HFF-Myc (cell line): ENCODE measurements around the gene MALRD1.

Source experiments
- DNase-seq: peaks from one replicate; pipeline ENCODE4 v3.0.0-alpha.2; 2011; ENCODE audit warnings: low read depth; ENCODE audit errors: extremely low read depth
- H3K4me3 ChIP-seq: replicated peaks from 2 replicates; pipeline ENCODE4 v1.5.1; 2011; ENCODE audit warnings: low read depth, mild to moderate bottlenecking, control low read depth, low read length
- TF ChIP-seq, protein P1 (sequence below): IDR thresholded peaks from 2 replicates; pipeline ENCODE4 v1.5.1; 2012; ENCODE audit warnings: mild to moderate bottlenecking, low read depth, low read length, control low read depth; ENCODE audit errors: missing control alignments

MALRD1 gene

DNA sequence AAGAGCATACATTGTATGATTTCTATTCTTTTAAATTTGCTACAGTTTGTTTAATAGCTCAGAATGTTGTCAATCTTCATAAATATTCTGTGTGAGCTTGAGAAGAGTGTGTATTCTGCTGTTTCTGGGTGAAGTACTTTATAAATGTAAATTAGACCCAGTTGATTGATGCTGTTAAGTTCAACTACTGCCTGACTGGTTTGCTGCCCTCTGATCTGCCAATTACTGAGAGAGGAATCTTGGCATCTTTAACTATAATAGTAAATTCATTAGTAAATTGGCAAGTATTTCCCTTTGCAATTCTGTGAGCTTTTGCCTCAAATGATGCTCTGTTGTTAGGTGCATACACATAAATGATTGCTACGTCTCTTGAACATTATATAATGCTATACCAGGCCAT lies 512.6 kb downstream of the MALRD1 start:
- DNase-seq, result no peak

DNA sequence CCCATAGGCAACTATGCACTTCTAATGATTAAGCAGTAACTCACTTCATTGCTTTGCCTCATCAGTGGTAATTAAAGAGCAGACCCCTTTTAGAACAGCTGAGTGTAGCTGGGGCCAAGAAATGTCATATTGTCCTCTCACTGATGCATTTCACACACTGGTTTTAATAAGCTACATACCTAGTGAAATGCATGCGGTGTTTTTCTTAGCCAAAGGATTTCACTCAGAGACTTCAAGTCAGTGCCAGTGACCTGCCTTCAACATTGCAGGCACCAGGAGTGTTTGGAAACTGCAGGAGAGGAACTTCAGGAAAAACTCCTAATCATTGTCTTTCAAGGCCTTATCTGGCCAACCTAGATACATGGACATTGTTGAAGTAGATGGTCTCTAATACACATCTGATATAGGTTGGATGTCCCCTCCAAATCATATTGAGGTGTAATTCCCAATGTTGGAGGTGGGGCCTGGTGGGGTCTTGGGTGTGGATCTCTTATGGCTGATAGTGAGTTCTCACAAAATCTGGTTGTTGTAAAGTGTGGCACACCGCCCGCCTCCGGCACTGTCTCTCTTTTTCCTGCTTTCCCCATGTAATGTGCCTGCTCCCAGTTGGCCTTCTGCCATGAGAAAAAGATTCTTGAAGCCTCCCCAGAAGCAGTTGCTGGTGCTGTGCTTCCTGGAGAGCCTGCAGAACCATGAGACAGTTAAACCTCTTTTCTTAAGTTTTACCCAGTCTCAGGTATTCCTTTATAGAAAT lies 515.0 kb downstream of the MALRD1 start:
- H3K4me3 ChIP-seq, result no peak overlapping the region
- DNase-seq, result no peak
- TF ChIP-seq, protein P1, sequence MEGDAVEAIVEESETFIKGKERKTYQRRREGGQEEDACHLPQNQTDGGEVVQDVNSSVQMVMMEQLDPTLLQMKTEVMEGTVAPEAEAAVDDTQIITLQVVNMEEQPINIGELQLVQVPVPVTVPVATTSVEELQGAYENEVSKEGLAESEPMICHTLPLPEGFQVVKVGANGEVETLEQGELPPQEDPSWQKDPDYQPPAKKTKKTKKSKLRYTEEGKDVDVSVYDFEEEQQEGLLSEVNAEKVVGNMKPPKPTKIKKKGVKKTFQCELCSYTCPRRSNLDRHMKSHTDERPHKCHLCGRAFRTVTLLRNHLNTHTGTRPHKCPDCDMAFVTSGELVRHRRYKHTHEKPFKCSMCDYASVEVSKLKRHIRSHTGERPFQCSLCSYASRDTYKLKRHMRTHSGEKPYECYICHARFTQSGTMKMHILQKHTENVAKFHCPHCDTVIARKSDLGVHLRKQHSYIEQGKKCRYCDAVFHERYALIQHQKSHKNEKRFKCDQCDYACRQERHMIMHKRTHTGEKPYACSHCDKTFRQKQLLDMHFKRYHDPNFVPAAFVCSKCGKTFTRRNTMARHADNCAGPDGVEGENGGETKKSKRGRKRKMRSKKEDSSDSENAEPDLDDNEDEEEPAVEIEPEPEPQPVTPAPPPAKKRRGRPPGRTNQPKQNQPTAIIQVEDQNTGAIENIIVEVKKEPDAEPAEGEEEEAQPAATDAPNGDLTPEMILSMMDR, result no peak

More for the DNA sequence above, 512.6 kb downstream of the MALRD1 start:
- TF ChIP-seq, protein P1, result no peak
- no peak overlapping the region for H3K4me3 ChIP-seq

DNA sequence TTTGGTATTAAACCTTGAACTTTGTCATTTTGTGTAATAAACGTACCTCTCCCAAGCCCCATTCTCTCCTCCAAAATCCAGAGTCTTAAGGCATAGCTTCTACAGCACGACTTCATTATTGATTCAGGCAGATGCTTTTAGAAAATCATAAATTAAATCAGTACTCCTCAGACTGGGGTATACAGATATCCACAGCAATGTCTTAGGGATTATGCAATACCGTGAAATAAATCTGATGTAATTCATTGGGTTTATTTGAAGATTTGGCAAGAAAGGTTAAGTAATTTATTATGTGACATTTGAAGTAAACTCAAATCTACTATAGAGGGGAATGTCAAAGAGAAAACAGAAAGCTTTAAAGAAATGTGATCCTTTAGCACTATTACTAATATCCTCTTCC lies 521.5 kb downstream of the MALRD1 start:
- TF ChIP-seq, protein P1, result no peak
- no peak for DNase-seq
- no peak overlapping the region for H3K4me3 ChIP-seq

DNA sequence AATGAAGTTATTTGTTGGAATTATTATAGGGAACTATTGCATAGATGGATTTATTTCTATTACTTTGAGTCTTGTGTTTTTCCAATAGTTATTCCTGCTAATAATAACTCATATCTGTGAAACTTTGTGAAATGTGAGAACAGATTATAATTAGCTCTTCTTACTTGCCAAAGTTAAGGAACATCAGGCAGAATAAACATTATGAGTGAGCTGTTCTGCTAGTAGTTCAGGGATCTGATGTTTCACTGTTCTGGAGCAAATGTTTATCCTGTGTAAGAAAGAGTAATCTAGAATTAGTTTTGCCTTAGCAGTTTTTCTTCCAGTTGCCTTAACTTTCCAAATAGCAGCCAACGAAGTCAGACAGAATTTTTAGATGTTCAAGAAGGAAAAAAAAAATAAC lies 522.4 kb downstream of the MALRD1 start:
- DNase-seq, result no peak
- TF ChIP-seq, protein P1, result no peak
- no peak overlapping the region for H3K4me3 ChIP-seq

DNA sequence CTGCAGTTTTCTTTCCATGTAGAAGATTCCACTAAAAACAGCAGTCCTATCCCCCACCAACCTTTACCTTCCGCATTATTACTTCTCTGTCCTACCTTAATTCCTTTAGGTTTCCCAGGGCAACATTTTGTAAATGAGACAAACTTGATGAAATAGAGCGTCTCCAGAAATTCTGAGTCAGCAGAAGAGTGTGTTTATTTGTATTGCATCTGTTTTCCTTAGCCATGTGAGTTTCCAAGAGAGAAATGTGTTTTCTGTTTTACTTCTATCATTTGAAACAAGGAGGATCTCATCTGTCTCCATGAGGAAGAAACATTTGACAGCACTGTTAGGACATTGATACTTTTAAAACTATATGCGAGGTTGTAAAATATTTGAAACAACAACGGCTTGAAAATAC lies 523.5 kb downstream of the MALRD1 start:
- no peak for DNase-seq
- H3K4me3 ChIP-seq, result no peak overlapping the region
- TF ChIP-seq, protein P1, result no peak

DNA sequence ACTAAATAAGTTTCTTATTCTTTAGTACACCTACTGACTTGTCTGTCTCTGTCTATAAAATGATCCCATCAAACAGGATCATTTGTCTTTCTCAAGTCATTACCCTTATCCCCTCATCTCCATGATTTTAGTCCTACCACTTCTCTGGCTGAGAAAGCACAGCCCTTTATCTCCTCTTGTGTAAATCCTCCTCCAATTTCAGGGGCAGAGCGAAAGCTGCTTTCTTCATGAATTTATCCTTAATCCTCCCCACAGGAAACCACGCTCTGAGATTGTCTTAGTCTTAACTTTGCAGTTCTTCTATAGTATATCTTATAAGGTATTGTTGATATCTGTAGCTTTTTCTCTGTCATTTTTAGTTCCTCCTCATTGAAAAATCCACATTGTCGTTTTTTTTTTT lies 528.0 kb downstream of the MALRD1 start:
- H3K4me3 ChIP-seq, result no peak overlapping the region
- no peak for DNase-seq
- TF ChIP-seq, protein P1, result no peak

DNA sequence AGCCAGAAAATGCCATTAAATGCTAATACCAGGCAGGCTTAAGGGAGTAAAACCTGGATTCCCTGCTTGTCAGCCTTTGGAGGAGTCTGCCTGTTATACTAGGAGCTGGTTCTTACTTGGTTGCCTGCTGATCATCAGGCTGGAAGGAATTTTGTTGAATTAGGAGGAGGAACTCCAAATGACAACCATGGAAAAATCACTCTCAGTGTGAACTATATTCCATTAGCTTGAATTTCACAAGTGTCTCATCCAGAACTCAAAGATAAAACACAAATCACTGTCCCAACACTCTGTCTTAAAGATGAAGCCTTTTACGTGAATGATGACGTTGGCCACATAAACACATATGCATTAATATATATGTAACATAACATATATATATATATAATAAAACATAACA lies 528.8 kb downstream of the MALRD1 start:
- no peak for DNase-seq
- no peak overlapping the region for H3K4me3 ChIP-seq
- TF ChIP-seq, protein P1, result no peak
